HEK293T (cell line): ENCODE data around the gene TM9SF3.

Experiments used
- CTBP1 ChIP-seq: fragments of 450-650 bp; IDR thresholded peaks from 2 replicates; pipeline ENCODE4 v1.6.1; 2016; ENCODE audit warnings: borderline replicate concordance
- FOXK2 ChIP-seq: fragments of 450-650 bp; IDR thresholded peaks from 2 replicates; pipeline ENCODE4 v1.6.1; 2016; ENCODE audit warnings: mild to moderate bottlenecking

GRCh38 chr10:96632974-96633710 lies 46.3 kb upstream of the TM9SF3 start:
- TF ChIP-seq CTBP1 (no peak), FOXK2 (no peak)
